CD4-positive, alpha-beta T cell treated with Interleukin-4 for 4 hours (primary cell): ENCODE measurements around the gene OR52B2.
"Not testable (repeated sequence)": the region's sequence is repeated elsewhere in the genome, so short reads cannot be mapped to it uniquely, and the experiment has no call there.

Experiments used
- DNase-seq: peaks from one replicate; pipeline ENCODE4 v3.0.0-alpha.2; 2020

OR52B2 gene

GRCh38 chr11:6151117-6151516 lies 19.0 kb downstream of the OR52B2 start:
- no peak for DNase-seq

DNA sequence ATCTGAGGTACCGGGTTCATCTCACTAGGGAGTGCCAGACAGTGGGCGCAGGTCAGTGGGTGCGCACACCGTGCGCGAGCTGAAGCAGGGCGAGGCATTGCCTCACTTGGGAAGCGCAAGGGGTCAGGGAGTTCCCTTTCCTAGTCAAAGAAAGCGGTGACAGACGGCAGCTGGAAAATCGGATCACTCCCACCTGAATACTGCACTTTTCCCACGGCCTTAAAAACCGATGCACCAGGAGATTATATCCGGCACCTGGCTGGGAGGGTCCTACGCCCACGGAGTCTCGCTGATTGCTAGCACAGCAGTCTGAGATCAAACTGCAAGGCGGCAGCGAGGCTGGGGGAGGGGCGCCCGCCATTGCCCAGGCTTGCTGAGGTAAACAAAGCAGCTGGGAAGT lies 26.4 kb downstream of the OR52B2 start:
- DNase-seq, result not testable (repeated sequence)

GRCh38 chr11:6142936-6143335 lies 27.2 kb downstream of the OR52B2 start:
- DNase-seq, result no peak

DNA sequence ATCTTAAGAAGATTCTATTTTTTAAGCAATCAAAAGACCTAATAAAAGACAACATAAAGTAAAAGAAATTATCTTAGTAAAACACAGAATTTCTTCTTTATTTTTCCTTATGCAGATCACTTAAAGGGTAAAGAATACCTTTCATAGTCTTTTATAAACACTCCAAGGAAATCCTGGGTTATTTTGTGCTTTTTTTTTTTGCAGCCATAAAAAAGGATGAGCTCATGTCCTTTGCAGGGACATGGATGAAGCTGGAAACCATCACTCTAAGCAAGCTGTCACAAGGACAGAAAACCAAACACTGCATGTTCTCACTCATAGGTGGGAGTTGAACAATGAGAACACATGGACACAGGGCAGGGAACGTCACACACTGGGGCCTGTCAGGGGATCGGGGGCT lies 34.2 kb downstream of the OR52B2 start:
- not testable (repeated sequence) for DNase-seq

- DNase-seq, result no peak
Observed at GRCh38 chr11:6132431-6132830, 37.7 kb downstream of the OR52B2 start.

DNA sequence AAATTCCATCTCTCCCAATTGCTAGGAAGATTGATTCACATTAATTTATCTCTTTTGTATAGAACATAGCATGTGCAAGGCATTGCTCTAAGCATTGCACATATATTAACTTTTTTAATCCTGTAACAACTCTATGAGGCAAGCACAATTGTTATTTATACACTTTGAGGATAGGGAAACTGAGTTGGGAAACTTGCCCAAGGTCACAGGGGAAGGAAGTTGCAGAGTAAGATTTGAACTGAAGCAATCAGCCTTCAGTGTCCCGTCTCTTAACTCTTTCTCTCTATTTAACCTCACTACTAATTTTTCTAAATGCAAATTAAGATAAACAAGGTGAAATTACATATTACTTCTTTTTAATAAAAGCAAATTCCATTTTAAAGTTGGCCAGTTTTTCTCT lies 40.5 kb downstream of the OR52B2 start:
- DNase-seq, result no peak

DNA sequence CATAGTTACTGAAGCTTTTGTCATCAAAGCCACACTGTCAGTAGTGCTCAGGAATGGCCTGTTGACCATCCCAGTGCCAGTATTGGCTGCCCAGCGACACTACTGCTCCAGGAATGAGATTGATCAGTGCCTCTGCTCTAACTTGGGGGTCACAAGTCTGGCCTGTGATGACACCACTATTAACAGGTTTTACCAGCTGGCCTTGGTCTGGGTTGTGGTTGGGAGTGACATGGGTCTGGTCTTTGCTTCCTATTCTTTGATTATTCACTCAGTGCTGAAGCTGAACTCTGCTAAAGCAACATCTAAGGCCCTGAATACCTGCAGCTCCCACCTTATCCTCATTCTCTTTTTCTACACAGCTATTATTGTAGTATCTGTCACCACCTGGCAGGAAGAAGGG lies 41.1 kb downstream of the OR52B2 start:
- no peak for DNase-seq

GRCh38 chr11:6127881-6128280 lies 42.2 kb downstream of the OR52B2 start:
- no peak for DNase-seq

DNA sequence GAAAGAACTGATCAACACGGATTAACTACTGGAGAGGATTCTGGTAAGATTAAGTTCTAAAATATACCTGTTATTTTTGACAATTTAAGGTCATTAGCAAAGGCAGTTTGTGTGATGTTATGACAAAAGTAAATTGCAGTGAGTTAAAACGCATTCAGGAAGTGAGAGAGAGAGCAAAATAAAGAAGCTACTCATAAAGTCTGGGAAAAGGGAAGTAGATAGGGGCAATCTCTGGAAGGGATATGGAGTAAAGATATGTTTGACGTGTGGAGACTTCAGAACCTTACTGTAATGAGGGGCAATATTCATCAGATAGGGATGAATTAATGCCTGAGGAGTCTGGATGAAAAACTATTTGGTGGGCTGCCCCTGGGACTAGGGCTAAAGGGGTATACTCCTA lies 45.9 kb downstream of the OR52B2 start:
- DNase-seq, result no peak
